ENCODE results near the gene SAMD9L. TPM values are rescaled to one million over a fixed set of nuclear protein-coding genes. Genes with fewer than 3 reads are reported as not detected.
"Not testable (repeated sequence)": the region's sequence is repeated elsewhere in the genome, so short reads cannot be mapped to it uniquely, and the experiment has no call there.

The SAMD9L gene
- polyA plus RNA-seq, 1 of the 3 experiments (the other 2 are of a cell fraction): 1.8 TPM

DNA sequence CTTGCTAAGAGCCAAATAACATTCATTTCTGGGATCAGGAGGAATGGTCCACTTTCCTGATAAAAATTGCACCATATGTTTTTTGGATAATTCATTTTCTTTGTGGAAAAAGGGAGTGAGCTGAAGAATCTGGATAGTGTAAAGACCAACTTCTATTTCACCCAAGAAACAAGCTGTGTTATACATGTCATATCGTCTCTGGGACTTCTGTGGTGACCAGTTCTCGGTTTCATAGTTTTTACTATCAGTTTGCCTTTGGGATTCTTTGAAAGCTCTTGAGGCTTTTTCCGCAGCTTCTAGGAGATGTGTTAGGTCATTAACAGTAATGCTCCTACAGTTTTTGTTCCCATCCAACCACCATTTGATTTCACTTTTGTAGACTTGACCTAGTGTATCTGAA lies 16.0 kb downstream of the SAMD9L start:
- Histone ChIP-seq H3F3A (replicated peaks; ENCODE audit: insufficient read depth) (no peaks in the 10 kb centered on the region), H3K4me3 (ENCODE audit: low read depth in 2 of 2, low read length in 1 of 2) (no peak overlapping the region), H3K9me2 (no peaks in the 10 kb centered on the region), H2AFZ (ENCODE audit: low read depth) (no peak overlapping the region), H3K9me3 (peaks cover 4% of the 10 kb centered on the region; the same call in 1 of the 2 replicates), H3K4me1 (ENCODE audit: control insufficient read depth in 1 of 2, insufficient read depth in 2 of 2, low read depth in 1 of 2, low read length in 1 of 2) (no peaks in the 10 kb centered on the region), H3K4me2 (no peak overlapping the region), H3K9ac (no peak overlapping the region), H4K20me1 (ENCODE audit: insufficient read depth) (no peaks in the 10 kb centered on the region), H3K79me2 (ENCODE audit: insufficient read depth) (no peaks in the 10 kb centered on the region), H3K36me3 (replicated peaks in 1 of 2; ENCODE audit: control insufficient read depth in 1 of 2, insufficient read depth in 2 of 2, low read length in 1 of 2) (peaks cover 4 to 16% of the 10 kb centered on the region in 2 experiments), H3K27ac (ENCODE audit: low read depth in 2 of 2, low read length in 1 of 2) (no peak overlapping the region), H3K27me3 (ENCODE audit: insufficient read depth) (no peaks in the 10 kb centered on the region)
- WGBS (ENCODE audit: low lambda C conversion rate): 18% methylated on average over 3 of the region's 3 CpGs
- no peak for DNase-seq
- TF ChIP-seq, protein P1, sequence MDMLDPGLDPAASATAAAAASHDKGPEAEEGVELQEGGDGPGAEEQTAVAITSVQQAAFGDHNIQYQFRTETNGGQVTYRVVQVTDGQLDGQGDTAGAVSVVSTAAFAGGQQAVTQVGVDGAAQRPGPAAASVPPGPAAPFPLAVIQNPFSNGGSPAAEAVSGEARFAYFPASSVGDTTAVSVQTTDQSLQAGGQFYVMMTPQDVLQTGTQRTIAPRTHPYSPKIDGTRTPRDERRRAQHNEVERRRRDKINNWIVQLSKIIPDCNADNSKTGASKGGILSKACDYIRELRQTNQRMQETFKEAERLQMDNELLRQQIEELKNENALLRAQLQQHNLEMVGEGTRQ (IDR thresholded peaks at IDR 0.05; ENCODE audit: borderline replicate concordance, low read depth, low read length): no peak
- TF ChIP-seq SIN3A (IDR thresholded peaks at IDR 0.05; ENCODE audit: borderline replicate concordance, low read depth, low read length): no peak
- TF ChIP-seq TEAD4 (IDR thresholded peaks at IDR 0.05; ENCODE audit: borderline replicate concordance, insufficient read depth): no peak
- TF ChIP-seq RFX5 (IDR thresholded peaks at IDR 0.05; ENCODE audit: low read length): no peak
- TF ChIP-seq, protein P2, sequence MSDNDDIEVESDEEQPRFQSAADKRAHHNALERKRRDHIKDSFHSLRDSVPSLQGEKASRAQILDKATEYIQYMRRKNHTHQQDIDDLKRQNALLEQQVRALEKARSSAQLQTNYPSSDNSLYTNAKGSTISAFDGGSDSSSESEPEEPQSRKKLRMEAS (IDR thresholded peaks at IDR 0.05; ENCODE audit: low read depth): no peak
- TF ChIP-seq, protein P3, sequence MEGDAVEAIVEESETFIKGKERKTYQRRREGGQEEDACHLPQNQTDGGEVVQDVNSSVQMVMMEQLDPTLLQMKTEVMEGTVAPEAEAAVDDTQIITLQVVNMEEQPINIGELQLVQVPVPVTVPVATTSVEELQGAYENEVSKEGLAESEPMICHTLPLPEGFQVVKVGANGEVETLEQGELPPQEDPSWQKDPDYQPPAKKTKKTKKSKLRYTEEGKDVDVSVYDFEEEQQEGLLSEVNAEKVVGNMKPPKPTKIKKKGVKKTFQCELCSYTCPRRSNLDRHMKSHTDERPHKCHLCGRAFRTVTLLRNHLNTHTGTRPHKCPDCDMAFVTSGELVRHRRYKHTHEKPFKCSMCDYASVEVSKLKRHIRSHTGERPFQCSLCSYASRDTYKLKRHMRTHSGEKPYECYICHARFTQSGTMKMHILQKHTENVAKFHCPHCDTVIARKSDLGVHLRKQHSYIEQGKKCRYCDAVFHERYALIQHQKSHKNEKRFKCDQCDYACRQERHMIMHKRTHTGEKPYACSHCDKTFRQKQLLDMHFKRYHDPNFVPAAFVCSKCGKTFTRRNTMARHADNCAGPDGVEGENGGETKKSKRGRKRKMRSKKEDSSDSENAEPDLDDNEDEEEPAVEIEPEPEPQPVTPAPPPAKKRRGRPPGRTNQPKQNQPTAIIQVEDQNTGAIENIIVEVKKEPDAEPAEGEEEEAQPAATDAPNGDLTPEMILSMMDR (IDR thresholded peaks at IDR 0.05): no peak
- TF ChIP-seq, protein P4, sequence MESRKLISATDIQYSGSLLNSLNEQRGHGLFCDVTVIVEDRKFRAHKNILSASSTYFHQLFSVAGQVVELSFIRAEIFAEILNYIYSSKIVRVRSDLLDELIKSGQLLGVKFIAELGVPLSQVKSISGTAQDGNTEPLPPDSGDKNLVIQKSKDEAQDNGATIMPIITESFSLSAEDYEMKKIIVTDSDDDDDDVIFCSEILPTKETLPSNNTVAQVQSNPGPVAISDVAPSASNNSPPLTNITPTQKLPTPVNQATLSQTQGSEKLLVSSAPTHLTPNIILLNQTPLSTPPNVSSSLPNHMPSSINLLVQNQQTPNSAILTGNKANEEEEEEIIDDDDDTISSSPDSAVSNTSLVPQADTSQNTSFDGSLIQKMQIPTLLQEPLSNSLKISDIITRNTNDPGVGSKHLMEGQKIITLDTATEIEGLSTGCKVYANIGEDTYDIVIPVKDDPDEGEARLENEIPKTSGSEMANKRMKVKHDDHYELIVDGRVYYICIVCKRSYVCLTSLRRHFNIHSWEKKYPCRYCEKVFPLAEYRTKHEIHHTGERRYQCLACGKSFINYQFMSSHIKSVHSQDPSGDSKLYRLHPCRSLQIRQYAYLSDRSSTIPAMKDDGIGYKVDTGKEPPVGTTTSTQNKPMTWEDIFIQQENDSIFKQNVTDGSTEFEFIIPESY (IDR thresholded peaks at IDR 0.05; ENCODE audit: borderline replicate concordance, low read depth): no peak
- TF ChIP-seq MXI1 (IDR thresholded peaks at IDR 0.05; ENCODE audit: low read depth, low read length): no peak
- TF ChIP-seq, protein P5, sequence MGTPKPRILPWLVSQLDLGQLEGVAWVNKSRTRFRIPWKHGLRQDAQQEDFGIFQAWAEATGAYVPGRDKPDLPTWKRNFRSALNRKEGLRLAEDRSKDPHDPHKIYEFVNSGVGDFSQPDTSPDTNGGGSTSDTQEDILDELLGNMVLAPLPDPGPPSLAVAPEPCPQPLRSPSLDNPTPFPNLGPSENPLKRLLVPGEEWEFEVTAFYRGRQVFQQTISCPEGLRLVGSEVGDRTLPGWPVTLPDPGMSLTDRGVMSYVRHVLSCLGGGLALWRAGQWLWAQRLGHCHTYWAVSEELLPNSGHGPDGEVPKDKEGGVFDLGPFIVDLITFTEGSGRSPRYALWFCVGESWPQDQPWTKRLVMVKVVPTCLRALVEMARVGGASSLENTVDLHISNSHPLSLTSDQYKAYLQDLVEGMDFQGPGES (IDR thresholded peaks at IDR 0.05; ENCODE audit: low read depth, low read length): no peak
- TF ChIP-seq RAD21 (IDR thresholded peaks at IDR 0.05; ENCODE audit: low read length): no peak
- no peak for TF ChIP-seq SMC3 (IDR thresholded peaks at IDR 0.05; ENCODE audit: low read depth, low read length)
- no peak for TF ChIP-seq EZH2phosphoT487 (IDR thresholded peaks at IDR 0.05; ENCODE audit: borderline replicate concordance, low read depth)
- TF ChIP-seq ELF1 (IDR thresholded peaks at IDR 0.05): no peak
- no peak for TF ChIP-seq POLR2AphosphoS5 (IDR thresholded peaks at IDR 0.05; ENCODE audit: low read depth, low read length)
- TF ChIP-seq FOXM1 (IDR thresholded peaks at IDR 0.05; ENCODE audit: low read depth): no peak
- no peak for TF ChIP-seq EP300 (IDR thresholded peaks at IDR 0.05; ENCODE audit: borderline replicate concordance in 1 of 2, low read depth in 1 of 2, low read length in 1 of 2)
- no peak for TF ChIP-seq TCF12 (IDR thresholded peaks at IDR 0.05)
- TF ChIP-seq FOSL2 (IDR thresholded peaks at IDR 0.05; ENCODE audit: borderline replicate concordance, low read depth): no peak
- ChIA-PET POLR2A (no interaction called here), CTCF (interaction anchor here (1.3 to 1.7 kb wide), 3 partner anchors 8 to 96 kb away, joined by 3 to 4 read pairs (median 4); no protein-coding TSS in a partner anchor)

DNA sequence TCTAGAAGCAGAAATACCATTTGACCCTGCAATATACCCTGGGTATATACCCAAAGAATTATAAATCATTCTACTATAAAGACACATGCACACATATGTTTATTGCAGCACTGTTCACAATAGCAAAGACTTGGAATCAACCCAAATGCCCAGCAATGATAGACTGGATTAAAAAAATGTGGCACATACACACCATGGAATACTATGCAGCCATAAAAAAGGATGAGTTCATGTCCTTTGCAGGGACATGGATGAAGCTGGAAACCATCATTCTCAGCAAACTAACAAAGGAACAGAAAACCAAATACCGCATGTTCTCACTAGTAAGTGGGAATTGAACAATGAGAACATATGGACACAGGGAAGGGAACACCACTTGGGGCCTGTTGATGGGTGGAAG lies 21.2 kb downstream of the SAMD9L start:
- H3K27ac ChIP-seq (ENCODE audit: low read depth in 2 of 2, low read length in 1 of 2); CTCF ChIA-PET; H3K79me2 ChIP-seq (ENCODE audit: insufficient read depth); H3K4me3 ChIP-seq (ENCODE audit: low read depth in 2 of 2, low read length in 1 of 2); H3F3A ChIP-seq (replicated peaks; ENCODE audit: insufficient read depth); H2AFZ ChIP-seq (ENCODE audit: low read depth); H3K9me2 ChIP-seq; H4K20me1 ChIP-seq (ENCODE audit: insufficient read depth); H3K27me3 ChIP-seq (ENCODE audit: insufficient read depth); DNase-seq; H3K4me1 ChIP-seq (ENCODE audit: control insufficient read depth in 1 of 2, insufficient read depth in 2 of 2, low read depth in 1 of 2, low read length in 1 of 2); H3K9ac ChIP-seq; H3K9me3 ChIP-seq; H3K4me2 ChIP-seq; H3K36me3 ChIP-seq (replicated peaks in 1 of 2; ENCODE audit: control insufficient read depth in 1 of 2, insufficient read depth in 2 of 2, low read length in 1 of 2); POLR2A ChIA-PET: not testable (repeated sequence)
- WGBS (ENCODE audit: low lambda C conversion rate): 5% methylated on average over 1 of the region's 1 CpG

DNA sequence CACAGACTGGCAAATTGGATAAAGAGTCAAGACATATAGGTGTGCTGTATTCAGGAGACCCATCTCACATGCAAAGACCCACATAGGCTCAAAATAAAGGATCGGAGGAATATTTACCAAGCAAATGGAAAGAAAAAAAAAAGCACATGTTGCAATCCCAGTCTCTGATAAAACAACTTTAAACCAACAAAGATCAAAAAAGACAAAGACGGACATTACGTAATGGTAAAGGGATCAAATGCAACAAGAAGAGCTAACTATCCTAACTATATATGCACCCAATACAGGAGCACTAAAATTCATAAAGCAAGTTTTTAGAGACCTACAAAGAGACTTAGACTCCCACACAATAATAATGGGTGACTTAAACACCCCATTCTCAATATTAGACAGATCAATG lies 24.7 kb downstream of the SAMD9L start:
- H3K9me2 ChIP-seq; H3K9ac ChIP-seq; DNase-seq; H3K9me3 ChIP-seq; H3K4me3 ChIP-seq (ENCODE audit: low read depth in 2 of 2, low read length in 1 of 2); H3K27me3 ChIP-seq (ENCODE audit: insufficient read depth); POLR2A ChIA-PET; H3K36me3 ChIP-seq (replicated peaks in 1 of 2; ENCODE audit: control insufficient read depth in 1 of 2, insufficient read depth in 2 of 2, low read length in 1 of 2); H3K4me2 ChIP-seq; CTCF ChIA-PET; H3F3A ChIP-seq (replicated peaks; ENCODE audit: insufficient read depth); H3K4me1 ChIP-seq (ENCODE audit: control insufficient read depth in 1 of 2, insufficient read depth in 2 of 2, low read depth in 1 of 2, low read length in 1 of 2); H2AFZ ChIP-seq (ENCODE audit: low read depth); H3K79me2 ChIP-seq (ENCODE audit: insufficient read depth); H3K27ac ChIP-seq (ENCODE audit: low read depth in 2 of 2, low read length in 1 of 2); H4K20me1 ChIP-seq (ENCODE audit: insufficient read depth): not testable (repeated sequence)
- 66% methylated on average over 3 of the region's 3 CpGs for WGBS (ENCODE audit: low lambda C conversion rate)

All from SK-N-SH (cell line).